SJCRH30 (cell line): ENCODE measurements around the gene TMEM198. TPM values are rescaled to one million over a fixed set of nuclear protein-coding genes. Genes with fewer than 3 reads are reported as not detected.

Experiments
- DNase-seq, 2 experiments: peaks; one replicate each; pipeline ENCODE4 v3.0.0-alpha.2; 2015 to 2020
- H3K27ac ChIP-seq: fragments of 250-450 bp; sonication (Bioruptor Pico); 2 replicates; pipeline ENCODE4 v1.5.1; 2020; ENCODE audit warnings: mild to moderate bottlenecking, moderate library complexity
- H3K27me3 ChIP-seq: fragments of 250-450 bp; sonication (Bioruptor Pico); 2 replicates; pipeline ENCODE4 v1.5.1; 2020; ENCODE audit warnings: mild to moderate bottlenecking, moderate library complexity
- H3K36me3 ChIP-seq: fragments of 250-450 bp; sonication (Bioruptor Pico); 2 replicates; pipeline ENCODE4 v1.5.1; 2020; ENCODE audit warnings: mild to moderate bottlenecking, moderate library complexity
- H3K4me1 ChIP-seq: fragments of 250-450 bp; sonication (Bioruptor Pico); 2 replicates; pipeline ENCODE4 v1.5.1; 2020; ENCODE audit warnings: mild to moderate bottlenecking, moderate library complexity
- H3K4me3 ChIP-seq: fragments of 250-450 bp; sonication (Bioruptor Pico); 2 replicates; pipeline ENCODE4 v1.5.1; 2020; ENCODE audit warnings: mild to moderate bottlenecking, moderate library complexity
- H3K9me3 ChIP-seq: fragments of 250-450 bp; sonication (Bioruptor Pico); replicated peaks from 2 replicates; pipeline ENCODE4 v1.5.1; 2020; ENCODE audit warnings: mild to moderate bottlenecking, moderate library complexity
- total RNA-seq: library from RNA; depleted of rRNA; stranded (reverse); fragments of >200 nt; shearing (Covaris generic); gene quantifications from 2 replicates; pipeline ENCODE4 v1.2.3, GENCODE V29; 2014

Gene TMEM198
- total RNA-seq, 1 experiment from 2014 or later: 8.1 TPM

GRCh38 chr2:219527472-219527871 lies 16.4 kb upstream of the TMEM198 start:
- Histone ChIP-seq H3K27me3 (peaks cover 32% of the 10 kb centered on the region), H3K4me1 (peaks cover 5% of the 10 kb centered on the region; the same call in 1 of the 2 replicates), H3K27ac (no peak overlapping the region), H3K36me3 (no peaks in the 10 kb centered on the region), H3K4me3 (no peak overlapping the region), H3K9me3 (no peaks in the 10 kb centered on the region)
- DNase-seq: no peak

DNA sequence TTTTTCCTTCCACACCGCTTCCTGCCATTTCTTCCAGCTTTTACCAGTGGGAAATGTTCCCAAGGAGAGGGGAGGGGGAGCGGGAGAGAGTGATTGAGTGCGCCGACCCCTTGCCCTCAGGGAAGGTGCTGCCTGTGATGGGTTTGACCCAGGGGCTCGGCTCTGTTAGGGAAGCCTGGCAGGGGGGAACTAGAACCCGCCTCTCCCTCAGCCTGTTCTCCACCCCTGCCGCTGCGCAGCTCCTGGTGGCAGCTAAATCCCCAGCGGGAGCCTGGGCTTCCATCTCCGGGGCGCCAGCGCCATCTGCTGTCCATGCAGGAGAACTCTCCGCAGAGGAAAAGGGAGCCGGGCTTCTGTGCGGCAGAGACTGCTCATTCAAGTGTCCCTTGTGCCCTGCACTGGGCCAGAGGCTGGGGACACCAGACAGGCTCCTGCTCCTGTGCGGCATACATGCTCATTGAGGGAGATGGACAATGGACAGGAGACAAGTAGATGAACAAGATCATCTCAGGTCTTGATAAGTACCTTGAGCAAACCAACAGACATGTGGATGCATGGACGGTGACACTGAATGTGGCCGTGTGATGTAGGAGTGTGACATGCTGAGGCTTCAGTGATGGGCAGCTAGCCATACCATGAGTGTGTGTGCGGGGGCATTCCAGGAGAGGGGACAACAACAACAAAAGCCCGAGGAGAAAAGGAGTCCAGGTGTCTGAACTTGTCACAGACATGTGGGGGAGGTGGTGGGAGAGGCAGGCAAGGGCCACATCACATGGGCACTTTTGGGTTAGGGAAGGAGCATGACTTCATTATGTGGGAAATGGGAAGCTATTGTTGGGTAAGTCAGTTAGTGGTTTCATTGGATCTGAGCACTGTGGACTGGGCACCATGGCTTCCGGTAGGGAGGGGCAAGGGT lies 13.5 kb upstream of the TMEM198 start:
- H3K4me1 ChIP-seq: peaks cover 5% of the 10 kb centered on the region; the same call in 1 of the 2 replicates
- DNase-seq: peak; percentile 86 to 91
- no peaks in the 10 kb centered on the region for H3K9me3 ChIP-seq
- no peak overlapping the region for H3K4me3 ChIP-seq
- H3K27ac ChIP-seq: no peak overlapping the region
- peaks cover 25% of the 10 kb centered on the region for H3K27me3 ChIP-seq
- no peaks in the 10 kb centered on the region for H3K36me3 ChIP-seq

GRCh38 chr2:219531639-219532377 lies 12.0 kb upstream of the TMEM198 start:
- Histone ChIP-seq H3K4me3 (no peak overlapping the region), H3K27me3 (peaks cover 25% of the 10 kb centered on the region), H3K36me3 (no peaks in the 10 kb centered on the region), H3K4me1 (peaks cover 5% of the 10 kb centered on the region; the same call in 1 of the 2 replicates), H3K9me3 (no peaks in the 10 kb centered on the region), H3K27ac (no peak overlapping the region)
- DNase-seq: no peak

DNA sequence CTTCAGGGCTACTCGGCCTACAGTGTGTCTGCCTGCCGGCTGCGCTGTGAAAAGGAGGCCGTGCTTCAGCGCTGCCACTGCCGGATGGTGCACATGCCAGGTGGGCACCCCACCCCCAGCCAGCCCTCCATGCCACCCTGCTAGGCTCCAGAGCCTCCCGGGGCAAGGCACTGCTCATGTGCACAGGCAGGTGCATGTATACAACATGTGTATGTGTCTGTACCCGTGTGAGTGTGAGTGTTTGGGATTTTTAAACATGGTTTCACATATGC lies 11.5 kb upstream of the TMEM198 start:
- Histone ChIP-seq H3K4me3 (no peak overlapping the region), H3K4me1 (peaks cover 7% of the 10 kb centered on the region), H3K27ac (no peak overlapping the region), H3K27me3 (peaks cover 25% of the 10 kb centered on the region), H3K9me3 (no peaks in the 10 kb centered on the region), H3K36me3 (no peaks in the 10 kb centered on the region)
- DNase-seq: no peak

DNA sequence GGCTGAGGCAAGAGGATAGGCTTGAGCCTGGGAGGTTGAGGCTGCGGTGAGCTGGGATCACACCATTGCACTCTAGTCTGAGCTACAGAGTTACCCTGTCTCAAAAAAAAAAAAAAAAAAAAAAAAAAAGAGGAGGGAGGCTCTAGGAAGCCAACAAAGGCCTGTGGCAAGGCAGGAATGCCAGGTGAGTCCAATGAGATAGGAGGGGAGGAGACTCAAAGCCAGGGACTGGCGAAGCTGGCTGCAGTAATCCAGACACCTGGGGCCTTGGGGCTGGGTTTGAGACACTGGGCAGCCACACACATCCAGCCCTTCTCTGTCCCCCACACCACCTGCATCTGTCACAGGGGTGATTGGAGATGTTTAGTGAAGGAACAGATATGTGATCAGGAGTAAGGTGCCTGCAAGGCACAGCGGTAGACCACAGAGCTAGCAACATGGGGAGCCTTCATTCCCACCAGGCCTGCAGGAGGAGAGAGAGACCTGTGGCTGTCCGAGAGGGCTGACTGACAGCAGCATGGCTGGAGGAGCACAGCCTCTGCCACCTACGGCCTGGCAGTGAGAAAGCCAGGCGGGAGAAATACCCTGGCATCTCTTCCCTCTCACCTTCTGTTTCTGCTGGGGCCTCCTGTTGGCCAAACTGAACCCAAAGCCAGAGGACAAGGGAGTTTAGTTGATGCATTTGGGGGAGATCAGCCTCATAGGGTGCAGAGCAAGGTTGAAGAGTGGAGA lies 9.7 kb upstream of the TMEM198 start:
- peaks cover 18% of the 10 kb centered on the region for H3K4me1 ChIP-seq
- H3K27me3 ChIP-seq: peaks cover 14% of the 10 kb centered on the region; the same call in 1 of the 2 replicates
- no peaks in the 10 kb centered on the region for H3K36me3 ChIP-seq
- H3K9me3 ChIP-seq: no peaks in the 10 kb centered on the region
- no peak overlapping the region for H3K27ac ChIP-seq
- no peak for DNase-seq
- H3K4me3 ChIP-seq: no peak overlapping the region

GRCh38 chr2:219536425-219536824 lies 7.4 kb upstream of the TMEM198 start:
- no peak for DNase-seq
- Histone ChIP-seq H3K27me3 (peaks cover 4% of the 10 kb centered on the region; the same call in 1 of the 2 replicates), H3K9me3 (no peaks in the 10 kb centered on the region), H3K4me1 (peaks cover 13% of the 10 kb centered on the region), H3K27ac (no peak overlapping the region), H3K4me3 (no peak overlapping the region), H3K36me3 (peaks cover 6% of the 10 kb centered on the region; the same call in 1 of the 2 replicates)

- H3K4me3 ChIP-seq: no peak overlapping the region
- peaks cover 13% of the 10 kb centered on the region for H3K4me1 ChIP-seq
- peaks cover 6% of the 10 kb centered on the region; the same call in 1 of the 2 replicates for H3K36me3 ChIP-seq
- H3K9me3 ChIP-seq: no peaks in the 10 kb centered on the region
- peaks cover 4% of the 10 kb centered on the region; the same call in 1 of the 2 replicates for H3K27me3 ChIP-seq
- no peak overlapping the region for H3K27ac ChIP-seq
- no peak for DNase-seq
Observed at GRCh38 chr2:219536967-219537366, 6.9 kb upstream of the TMEM198 start.

- no peak overlapping the region for H3K4me3 ChIP-seq
- DNase-seq: peak; percentile 68 to 80
- H3K4me1 ChIP-seq: peaks cover 13% of the 10 kb centered on the region
- no peaks in the 10 kb centered on the region for H3K27me3 ChIP-seq
- peak overlapping the region; percentile 39; the same call in 1 of the 2 replicates for H3K27ac ChIP-seq
- H3K36me3 ChIP-seq: peaks cover 6% of the 10 kb centered on the region; the same call in 1 of the 2 replicates
- no peaks in the 10 kb centered on the region for H3K9me3 ChIP-seq
Observed at GRCh38 chr2:219537657-219538488, 6.0 kb upstream of the TMEM198 start.

GRCh38 chr2:219538504-219538951 lies 5.3 kb upstream of the TMEM198 start:
- DNase-seq: no peak
- no peak overlapping the region for H3K4me3 ChIP-seq
- peaks cover 13% of the 10 kb centered on the region for H3K4me1 ChIP-seq
- H3K27ac ChIP-seq: no peak overlapping the region
- peaks cover 6% of the 10 kb centered on the region; the same call in 1 of the 2 replicates for H3K36me3 ChIP-seq
- H3K9me3 ChIP-seq: no peaks in the 10 kb centered on the region
- H3K27me3 ChIP-seq: no peaks in the 10 kb centered on the region

- Histone ChIP-seq H3K36me3 (peaks cover 6% of the 10 kb centered on the region; the same call in 1 of the 2 replicates), H3K27me3 (no peaks in the 10 kb centered on the region)
- DNase-seq: no peak
Observed at GRCh38 chr2:219538956-219539788, 4.7 kb upstream of the TMEM198 start.

DNA sequence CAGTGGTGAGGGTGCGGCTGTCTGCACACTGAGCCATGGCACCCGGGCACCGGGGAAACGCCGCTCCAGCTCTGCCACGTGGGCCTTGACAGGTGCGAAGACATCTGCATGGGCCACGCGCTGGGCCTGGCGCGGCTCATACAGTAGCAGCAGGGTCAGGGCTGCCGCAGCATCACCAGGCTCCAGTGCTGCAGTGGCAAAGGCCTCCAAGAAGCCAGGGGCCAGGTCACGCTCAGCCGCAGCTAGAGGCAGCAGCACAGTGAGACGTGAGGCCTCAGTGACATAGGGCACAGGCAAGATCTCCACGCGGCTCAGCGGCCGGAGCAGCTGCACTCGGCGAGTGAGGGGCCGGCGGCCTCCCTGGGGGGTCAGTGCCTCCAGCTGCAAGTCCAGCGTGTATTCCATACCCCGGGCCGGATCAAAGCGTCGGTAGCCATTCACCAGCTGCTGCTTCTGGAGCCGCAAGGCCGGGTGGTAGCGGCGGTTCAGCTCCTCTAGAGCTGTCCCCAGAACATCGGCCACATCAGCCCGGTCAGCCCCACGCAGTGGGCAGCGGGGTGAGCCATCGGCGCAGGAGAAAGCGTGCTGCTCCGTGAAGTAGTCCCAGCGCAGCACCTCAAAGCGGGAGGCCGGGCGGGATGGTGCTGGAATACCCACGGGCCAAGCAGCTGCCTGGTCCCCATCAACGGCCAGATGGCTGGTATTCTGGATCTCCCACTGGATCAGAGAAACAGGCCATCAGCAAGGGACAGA lies 3.7 kb upstream of the TMEM198 start:
- no peaks in the 10 kb centered on the region for H3K9me3 ChIP-seq
- no peak overlapping the region for H3K27ac ChIP-seq
- no peak overlapping the region for H3K4me3 ChIP-seq
- H3K27me3 ChIP-seq: no peaks in the 10 kb centered on the region
- H3K4me1 ChIP-seq: peaks cover 13% of the 10 kb centered on the region
- no peak for DNase-seq
- H3K36me3 ChIP-seq: peaks cover 6% of the 10 kb centered on the region; the same call in 1 of the 2 replicates

More at GRCh38 chr2:219538956-219539788, 4.7 kb upstream of the TMEM198 start:
- no peak overlapping the region for H3K27ac ChIP-seq
- peaks cover 13% of the 10 kb centered on the region for H3K4me1 ChIP-seq
- no peaks in the 10 kb centered on the region for H3K9me3 ChIP-seq
- H3K4me3 ChIP-seq: no peak overlapping the region

DNA sequence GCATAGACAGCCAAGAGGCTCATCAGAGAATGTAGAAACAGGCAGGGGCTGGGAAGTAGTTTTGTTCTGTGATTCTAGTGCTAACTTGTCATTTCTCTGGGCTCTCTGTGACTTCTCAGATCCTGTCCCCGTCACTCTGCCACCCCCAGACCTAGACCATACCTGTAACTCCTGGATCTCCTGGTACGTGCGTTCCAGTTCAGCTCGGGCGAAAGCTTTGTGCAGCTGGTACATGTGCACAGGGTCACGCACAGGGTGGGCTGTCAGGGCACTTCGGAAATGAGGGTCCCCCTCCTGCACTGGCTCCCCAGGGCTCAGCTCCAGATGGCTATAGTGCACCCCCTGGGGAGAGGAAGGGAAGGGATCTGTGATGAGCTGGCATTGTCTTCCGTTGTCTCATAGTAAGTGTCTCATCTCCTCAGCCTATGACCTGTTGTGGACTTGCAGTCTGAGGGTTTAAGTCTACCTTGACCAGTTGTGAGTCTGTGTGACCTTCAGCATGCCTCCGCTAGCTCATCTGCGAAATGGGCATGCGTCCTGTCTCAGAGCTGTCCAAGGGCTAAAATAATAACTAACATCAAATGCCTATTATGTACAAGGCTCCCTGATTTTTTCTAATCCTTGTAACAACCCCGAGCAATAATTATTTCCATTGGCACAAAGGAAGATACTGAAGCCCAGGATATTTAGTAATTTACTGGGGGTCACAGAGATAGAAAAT lies 2.9 kb upstream of the TMEM198 start:
- Histone ChIP-seq H3K4me1 (peaks cover 13% of the 10 kb centered on the region), H3K27me3 (no peaks in the 10 kb centered on the region)

More for the DNA sequence above, 2.9 kb upstream of the TMEM198 start:
- H3K36me3 ChIP-seq: peaks cover 6% of the 10 kb centered on the region; the same call in 1 of the 2 replicates
- no peak for DNase-seq
- H3K4me3 ChIP-seq: no peak overlapping the region
- H3K27ac ChIP-seq: no peak overlapping the region
- no peaks in the 10 kb centered on the region for H3K9me3 ChIP-seq
